K562 (cell line): ENCODE data around the gene CCT4. TPM values are rescaled to one million over a fixed set of nuclear protein-coding genes. Genes with fewer than 3 reads are reported as not detected.

ENCODE experiments used
- ATF1 ChIP-seq, 2 experiments: fragments of 450-650 bp in 1 of 2; IDR thresholded peaks; 2 replicates each; pipeline ENCODE4 v1.6.1; 2016; ENCODE audit warnings: missing compliant biosample characterization in 1 of 2, missing genetic modification characterization in 1 of 2
- GATAD2B ChIP-seq: fragments of 450-650 bp; IDR thresholded peaks from 2 replicates; pipeline ENCODE4 v1.6.1; 2017; ENCODE audit warnings: mild to moderate bottlenecking, borderline replicate concordance
- HDAC6 ChIP-seq: IDR thresholded peaks from 2 replicates; pipeline ENCODE4 v1.6.1; 2012; ENCODE audit warnings: low read depth, mild to moderate bottlenecking, control low read depth, inconsistent platforms, low read length, moderate library complexity
- SIX5 ChIP-seq, 2 experiments: IDR thresholded peaks; 2 replicates each; pipeline ENCODE4 v1.6.1; 2011; ENCODE audit warnings: low read length in 2 of 2, borderline replicate concordance in 1 of 2, low read depth in 1 of 2, mild to moderate bottlenecking in 1 of 2, moderate library complexity in 1 of 2; ENCODE audit not compliant: insufficient read depth in 1 of 2
- ZNF263 ChIP-seq: sonication (generic); formaldehyde crosslinking; IDR thresholded peaks from 2 replicates; pipeline ENCODE4 v1.8.0; 2022; ENCODE audit warnings: mild to moderate bottlenecking, missing genetic modification reagents, borderline replicate concordance
- polyA plus RNA-seq, 8 experiments: library from polyadenylated mRNA; depleted of rRNA in 4 of 8; stranded (reverse) in 5 of 8; unstranded in 3 of 8; fragments of >200 nt; fragmentation: Nextera tagmentation in 2 of 8; fragmentation: Illumina TruSeq in 1 of 8; extraction: Ambion mirVana in 2 of 8; extraction: Trizol in 1 of 8; gene quantifications; 2 replicates each; pipeline versions ENCODE4 v1.2.1 to v1.2.3, GENCODE V29; 2011 to 2014; ENCODE audit warnings: inconsistent platforms in 1 of 8, missing spikeins in 1 of 8
- total RNA-seq, 7 experiments: library from RNA; depleted of rRNA in 6 of 7; stranded (reverse); fragments of >200 nt in 6 of 7; fragmentation: Illumina TruSeq in 2 of 7; extraction: Trizol in 2 of 7; gene quantifications; 2 replicates each; pipeline versions ENCODE4 v1.2.1 to v1.2.3, GENCODE V29; 2011 to 2021; ENCODE audit warnings: low replicate concordance in 1 of 7
- TF ChIP-seq, protein P1 (sequence below), 2 experiments: fragments of 450-650 bp in 1 of 2; IDR thresholded peaks; 2 replicates each; pipeline ENCODE4 v1.6.1; 2011 to 2017; ENCODE audit warnings: low read depth in 2 of 2, antibody characterized with exemption in 1 of 2, borderline replicate concordance in 1 of 2, low read length in 1 of 2, mild to moderate bottlenecking in 1 of 2, mixed read lengths in 1 of 2; ENCODE audit not compliant: control insufficient read depth in 1 of 2
- TF ChIP-seq, protein P2 (sequence below), 2 experiments: fragments of 450-650 bp in 1 of 2; sonication (generic) in 1 of 2; formaldehyde crosslinking; conservative IDR thresholded peaks; 2 replicates each; pipeline versions ENCODE4 v1.4.0 to v1.8.1; 2020 to 2022; ENCODE audit warnings: mild to moderate bottlenecking in 1 of 2, missing genetic modification reagents in 1 of 2
- TF ChIP-seq, protein P3 (sequence below): sonication (generic); formaldehyde crosslinking; IDR thresholded peaks from 2 replicates; pipeline ENCODE4 v1.8.1; 2023; ENCODE audit warnings: mild to moderate bottlenecking, missing genetic modification reagents
- TF ChIP-seq, protein P4 (sequence below), 2 experiments: IDR thresholded peaks in 1 of 2; conservative IDR thresholded peaks in 1 of 2; 2 replicates each; pipeline ENCODE4 v1.6.1; 2016; ENCODE audit warnings: low read depth in 2 of 2, mild to moderate bottlenecking in 1 of 2, missing compliant biosample characterization in 1 of 2, missing genetic modification characterization in 1 of 2, moderate library complexity in 1 of 2
- TF ChIP-seq, protein P5 (sequence below): fragments of 200-800 bp; sonication (Bioruptor generic); IDR thresholded peaks from 2 replicates; pipeline ENCODE4 v1.6.1; 2017; ENCODE audit warnings: missing genetic modification characterization, missing compliant biosample characterization
- TF ChIP-seq, protein P6 (sequence below): fragments of 250-450 bp; sonication (Bioruptor Pico); IDR thresholded peaks from 2 replicates; pipeline ENCODE4 v1.8.0; 2021; ENCODE audit warnings: moderate library complexity, mild to moderate bottlenecking, inconsistent platforms

Gene CCT4
- total and polyA plus RNA-seq, 9 of the 15 experiments (the other 6 are each of a cell fraction or from before 2014, with no cell fraction given), result 101 to 368 (median 303) TPM

DNA sequence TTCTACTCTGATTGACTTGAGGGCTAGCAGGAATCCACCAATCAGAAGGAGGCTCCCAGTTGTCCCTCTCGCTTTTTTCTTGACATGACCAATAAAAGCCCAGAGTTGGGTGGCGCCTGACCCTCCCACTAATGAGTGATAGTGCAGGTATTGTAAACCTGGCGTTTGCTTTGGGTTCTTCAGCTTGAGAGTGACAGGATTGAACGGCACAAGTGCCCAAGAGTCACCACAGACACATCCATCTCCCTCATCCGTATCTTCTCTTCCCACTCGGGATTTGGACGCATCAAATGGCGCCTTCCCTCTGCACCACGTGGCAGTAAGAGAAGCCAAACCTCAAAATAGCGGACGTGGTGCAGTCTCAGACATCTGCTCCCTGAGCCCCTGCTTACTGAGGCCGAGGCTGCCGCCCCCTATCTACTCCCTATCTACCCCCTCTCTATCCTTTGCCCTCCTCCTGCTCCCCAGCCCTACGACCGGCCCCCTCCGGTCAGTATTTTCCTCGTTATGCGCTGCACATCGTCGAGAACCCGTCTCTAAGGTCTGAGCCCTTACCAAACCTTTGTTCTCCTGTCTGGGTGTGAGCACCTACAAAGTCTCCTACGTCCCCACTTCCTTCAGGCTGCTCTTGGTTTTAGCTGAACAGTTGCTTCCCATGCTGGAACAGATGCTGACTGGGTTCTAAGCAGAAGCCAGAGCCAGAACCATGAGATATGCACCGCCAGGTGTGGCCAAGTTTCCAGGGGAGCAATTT, 33.7 kb downstream of the CCT4 start (continued):
- TF ChIP-seq ZNF263 (CRISPR knock-in tag) (no peak), HDAC6 (no peak), SIX5 (IDR thresholded peaks at IDR 0.05; ENCODE audit: borderline replicate concordance in 1 of 2, insufficient read depth in 1 of 2, low read depth in 1 of 2, low read length in 2 of 2) (no peak), GATAD2B (no peak), ATF1 (CRISPR knock-in tag; IDR thresholded peaks at IDR 0.05) (no peak), ATF1 (tag; IDR thresholded peaks at IDR 0.05) (no peak; the same call in 1 of the 2 replicates)
- TF ChIP-seq, protein P1, sequence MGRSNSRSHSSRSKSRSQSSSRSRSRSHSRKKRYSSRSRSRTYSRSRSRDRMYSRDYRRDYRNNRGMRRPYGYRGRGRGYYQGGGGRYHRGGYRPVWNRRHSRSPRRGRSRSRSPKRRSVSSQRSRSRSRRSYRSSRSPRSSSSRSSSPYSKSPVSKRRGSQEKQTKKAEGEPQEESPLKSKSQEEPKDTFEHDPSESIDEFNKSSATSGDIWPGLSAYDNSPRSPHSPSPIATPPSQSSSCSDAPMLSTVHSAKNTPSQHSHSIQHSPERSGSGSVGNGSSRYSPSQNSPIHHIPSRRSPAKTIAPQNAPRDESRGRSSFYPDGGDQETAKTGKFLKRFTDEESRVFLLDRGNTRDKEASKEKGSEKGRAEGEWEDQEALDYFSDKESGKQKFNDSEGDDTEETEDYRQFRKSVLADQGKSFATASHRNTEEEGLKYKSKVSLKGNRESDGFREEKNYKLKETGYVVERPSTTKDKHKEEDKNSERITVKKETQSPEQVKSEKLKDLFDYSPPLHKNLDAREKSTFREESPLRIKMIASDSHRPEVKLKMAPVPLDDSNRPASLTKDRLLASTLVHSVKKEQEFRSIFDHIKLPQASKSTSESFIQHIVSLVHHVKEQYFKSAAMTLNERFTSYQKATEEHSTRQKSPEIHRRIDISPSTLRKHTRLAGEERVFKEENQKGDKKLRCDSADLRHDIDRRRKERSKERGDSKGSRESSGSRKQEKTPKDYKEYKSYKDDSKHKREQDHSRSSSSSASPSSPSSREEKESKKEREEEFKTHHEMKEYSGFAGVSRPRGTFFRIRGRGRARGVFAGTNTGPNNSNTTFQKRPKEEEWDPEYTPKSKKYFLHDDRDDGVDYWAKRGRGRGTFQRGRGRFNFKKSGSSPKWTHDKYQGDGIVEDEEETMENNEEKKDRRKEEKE (IDR thresholded peaks at IDR 0.05; ENCODE audit: borderline replicate concordance in 1 of 2, control insufficient read depth in 1 of 2, low read depth in 2 of 2, low read length in 1 of 2), result no peak
- TF ChIP-seq, protein P2, sequence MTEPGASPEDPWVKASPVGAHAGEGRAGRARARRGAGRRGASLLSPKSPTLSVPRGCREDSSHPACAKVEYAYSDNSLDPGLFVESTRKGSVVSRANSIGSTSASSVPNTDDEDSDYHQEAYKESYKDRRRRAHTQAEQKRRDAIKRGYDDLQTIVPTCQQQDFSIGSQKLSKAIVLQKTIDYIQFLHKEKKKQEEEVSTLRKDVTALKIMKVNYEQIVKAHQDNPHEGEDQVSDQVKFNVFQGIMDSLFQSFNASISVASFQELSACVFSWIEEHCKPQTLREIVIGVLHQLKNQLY (CRISPR knock-in tag; conservative IDR thresholded peaks at IDR 0.05), result no peak
- TF ChIP-seq, protein P3, sequence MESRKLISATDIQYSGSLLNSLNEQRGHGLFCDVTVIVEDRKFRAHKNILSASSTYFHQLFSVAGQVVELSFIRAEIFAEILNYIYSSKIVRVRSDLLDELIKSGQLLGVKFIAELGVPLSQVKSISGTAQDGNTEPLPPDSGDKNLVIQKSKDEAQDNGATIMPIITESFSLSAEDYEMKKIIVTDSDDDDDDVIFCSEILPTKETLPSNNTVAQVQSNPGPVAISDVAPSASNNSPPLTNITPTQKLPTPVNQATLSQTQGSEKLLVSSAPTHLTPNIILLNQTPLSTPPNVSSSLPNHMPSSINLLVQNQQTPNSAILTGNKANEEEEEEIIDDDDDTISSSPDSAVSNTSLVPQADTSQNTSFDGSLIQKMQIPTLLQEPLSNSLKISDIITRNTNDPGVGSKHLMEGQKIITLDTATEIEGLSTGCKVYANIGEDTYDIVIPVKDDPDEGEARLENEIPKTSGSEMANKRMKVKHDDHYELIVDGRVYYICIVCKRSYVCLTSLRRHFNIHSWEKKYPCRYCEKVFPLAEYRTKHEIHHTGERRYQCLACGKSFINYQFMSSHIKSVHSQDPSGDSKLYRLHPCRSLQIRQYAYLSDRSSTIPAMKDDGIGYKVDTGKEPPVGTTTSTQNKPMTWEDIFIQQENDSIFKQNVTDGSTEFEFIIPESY (CRISPR knock-in tag), result peak; percentile 97
- TF ChIP-seq, protein P4, sequence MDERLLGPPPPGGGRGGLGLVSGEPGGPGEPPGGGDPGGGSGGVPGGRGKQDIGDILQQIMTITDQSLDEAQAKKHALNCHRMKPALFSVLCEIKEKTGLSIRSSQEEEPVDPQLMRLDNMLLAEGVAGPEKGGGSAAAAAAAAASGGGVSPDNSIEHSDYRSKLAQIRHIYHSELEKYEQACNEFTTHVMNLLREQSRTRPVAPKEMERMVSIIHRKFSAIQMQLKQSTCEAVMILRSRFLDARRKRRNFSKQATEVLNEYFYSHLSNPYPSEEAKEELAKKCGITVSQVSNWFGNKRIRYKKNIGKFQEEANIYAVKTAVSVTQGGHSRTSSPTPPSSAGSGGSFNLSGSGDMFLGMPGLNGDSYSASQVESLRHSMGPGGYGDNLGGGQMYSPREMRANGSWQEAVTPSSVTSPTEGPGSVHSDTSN (CRISPR knock-in tag; IDR thresholded peaks at IDR 0.05; ENCODE audit: low read depth), result no peak; the same call in 1 of the 2 replicates
- TF ChIP-seq, protein P4 (tag; conservative IDR thresholded peaks at IDR 0.05; ENCODE audit: low read depth), result peak; percentile 94
- TF ChIP-seq, protein P5, sequence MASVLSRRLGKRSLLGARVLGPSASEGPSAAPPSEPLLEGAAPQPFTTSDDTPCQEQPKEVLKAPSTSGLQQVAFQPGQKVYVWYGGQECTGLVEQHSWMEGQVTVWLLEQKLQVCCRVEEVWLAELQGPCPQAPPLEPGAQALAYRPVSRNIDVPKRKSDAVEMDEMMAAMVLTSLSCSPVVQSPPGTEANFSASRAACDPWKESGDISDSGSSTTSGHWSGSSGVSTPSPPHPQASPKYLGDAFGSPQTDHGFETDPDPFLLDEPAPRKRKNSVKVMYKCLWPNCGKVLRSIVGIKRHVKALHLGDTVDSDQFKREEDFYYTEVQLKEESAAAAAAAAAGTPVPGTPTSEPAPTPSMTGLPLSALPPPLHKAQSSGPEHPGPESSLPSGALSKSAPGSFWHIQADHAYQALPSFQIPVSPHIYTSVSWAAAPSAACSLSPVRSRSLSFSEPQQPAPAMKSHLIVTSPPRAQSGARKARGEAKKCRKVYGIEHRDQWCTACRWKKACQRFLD (CRISPR knock-in tag), result no peak
- TF ChIP-seq, protein P6, sequence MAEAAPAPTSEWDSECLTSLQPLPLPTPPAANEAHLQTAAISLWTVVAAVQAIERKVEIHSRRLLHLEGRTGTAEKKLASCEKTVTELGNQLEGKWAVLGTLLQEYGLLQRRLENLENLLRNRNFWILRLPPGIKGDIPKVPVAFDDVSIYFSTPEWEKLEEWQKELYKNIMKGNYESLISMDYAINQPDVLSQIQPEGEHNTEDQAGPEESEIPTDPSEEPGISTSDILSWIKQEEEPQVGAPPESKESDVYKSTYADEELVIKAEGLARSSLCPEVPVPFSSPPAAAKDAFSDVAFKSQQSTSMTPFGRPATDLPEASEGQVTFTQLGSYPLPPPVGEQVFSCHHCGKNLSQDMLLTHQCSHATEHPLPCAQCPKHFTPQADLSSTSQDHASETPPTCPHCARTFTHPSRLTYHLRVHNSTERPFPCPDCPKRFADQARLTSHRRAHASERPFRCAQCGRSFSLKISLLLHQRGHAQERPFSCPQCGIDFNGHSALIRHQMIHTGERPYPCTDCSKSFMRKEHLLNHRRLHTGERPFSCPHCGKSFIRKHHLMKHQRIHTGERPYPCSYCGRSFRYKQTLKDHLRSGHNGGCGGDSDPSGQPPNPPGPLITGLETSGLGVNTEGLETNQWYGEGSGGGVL, result no peak
